HCT116 (cell line): ENCODE measurements around the gene TULP4.

Source experiments
- ATF3 ChIP-seq: IDR thresholded peaks from 2 replicates; pipeline ENCODE4 v1.6.1; 2012
- CTCF ChIP-seq, 3 experiments: fragments of 200-600 bp in 1 of 3; sonication (generic) in 1 of 3; IDR thresholded peaks in 2 of 3; conservative IDR thresholded peaks in 1 of 3; 2 replicates each; pipeline ENCODE4 v1.5.1; 2012 to 2017; ENCODE audit warnings: low read depth in 2 of 3, low read length in 2 of 3, antibody characterized with exemption in 1 of 3, borderline replicate concordance in 1 of 3, control low read depth in 1 of 3, mild to moderate bottlenecking in 1 of 3, mixed read lengths in 1 of 3, mixed run types in 1 of 3, moderate library complexity in 1 of 3; ENCODE audit not compliant: insufficient read depth in 1 of 3
- EGR1 ChIP-seq: IDR thresholded peaks from 2 replicates; pipeline ENCODE4 v1.6.1; 2012; ENCODE audit warnings: low read depth
- EZH2 ChIP-seq: fragments of 200-600 bp; sonication (generic); IDR thresholded peaks from 2 replicates; pipeline ENCODE4 v1.6.1; 2017; ENCODE audit warnings: antibody characterized with exemption, mixed run types
- MAX ChIP-seq: IDR thresholded peaks from 2 replicates; pipeline ENCODE4 v1.6.1; 2012
- POLR2A ChIP-seq: IDR thresholded peaks from 2 replicates; pipeline ENCODE4 v1.7.0; 2011; ENCODE audit warnings: borderline replicate concordance; ENCODE audit not compliant: insufficient read depth, insufficient read length; ENCODE audit errors: extremely low read depth
- POLR2AphosphoS5 ChIP-seq: IDR thresholded peaks from 2 replicates; pipeline ENCODE4 v1.6.1; 2011; ENCODE audit warnings: mild to moderate bottlenecking, low read depth, low read length, moderate library complexity
- RAD21 ChIP-seq: IDR thresholded peaks from 2 replicates; pipeline ENCODE4 v1.6.1; 2012; ENCODE audit warnings: low read depth, mild to moderate bottlenecking
- REST ChIP-seq: IDR thresholded peaks from 2 replicates; pipeline ENCODE4 v1.6.1; 2012; ENCODE audit warnings: low read depth
- SIN3A ChIP-seq: IDR thresholded peaks from 2 replicates; pipeline ENCODE4 v1.6.1; 2012; ENCODE audit warnings: low read depth

- TF ChIP-seq CTCF (IDR thresholded peaks at IDR 0.05 in 2 of 3, conservative IDR thresholded peaks at IDR 0.05 in 1 of 3; ENCODE audit: borderline replicate concordance in 1 of 3, insufficient read depth in 1 of 3, low read depth in 2 of 3, low read length in 2 of 3) = no peak
- no peak for TF ChIP-seq REST
- TF ChIP-seq SIN3A = no peak
- no peak for TF ChIP-seq POLR2A
- no peak for TF ChIP-seq MAX
- TF ChIP-seq RAD21 = no peak
- no peak for TF ChIP-seq POLR2AphosphoS5
- TF ChIP-seq ATF3 = no peak
- no peak for TF ChIP-seq EZH2
- no peak for TF ChIP-seq EGR1
Measured at GRCh38 chr6:158415666-158416065, 103.4 kb downstream of the TULP4 start.
